ENCODE results near the gene RCCD1.

RCCD1 gene

DNA sequence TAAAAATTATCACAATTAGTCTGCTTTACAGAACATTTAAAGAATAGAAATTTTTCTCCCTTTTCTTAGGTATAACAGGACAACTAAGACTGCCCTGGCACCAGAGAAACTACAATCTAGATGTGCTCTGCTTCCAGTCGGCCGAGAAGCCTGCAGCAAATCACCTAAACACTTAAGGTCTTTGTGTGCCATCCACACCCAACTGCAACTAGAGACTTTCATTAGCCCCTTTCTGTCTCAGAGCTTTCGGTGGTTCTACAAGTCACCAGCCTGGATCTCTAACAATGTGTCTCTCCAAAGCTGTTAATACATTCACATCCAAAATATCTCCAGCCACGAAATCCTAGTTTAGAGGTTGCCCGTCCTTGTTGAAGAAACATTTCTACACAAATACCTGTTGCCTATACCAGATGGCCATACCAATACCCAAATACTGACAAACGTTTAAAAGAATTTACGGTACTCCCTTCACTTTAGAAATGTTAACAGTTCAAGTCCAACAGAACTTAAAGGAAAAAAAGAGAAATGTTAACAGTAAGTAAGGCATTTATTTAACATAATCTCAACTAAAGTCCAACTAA lies 33.0 kb downstream of the RCCD1 start:
- H3K9me3 ChIP-seq (ENCODE audit: control insufficient read depth, low read length), result no peaks in the 10 kb centered on the region
- H3K27me3 ChIP-seq (ENCODE audit: control insufficient read depth, insufficient read depth, low read length, poor library complexity, severe bottlenecking), result no peaks in the 10 kb centered on the region
- peaks cover 3% of the 10 kb centered on the region for H3K36me3 ChIP-seq (ENCODE audit: control insufficient read depth, insufficient read depth, low read length)
- no peak overlapping the region for H3K4me3 ChIP-seq (ENCODE audit: insufficient read depth, low read depth, low read length)
- H3K4me1 ChIP-seq (ENCODE audit: control insufficient read depth, insufficient read depth, low read length), result peaks cover 3% of the 10 kb centered on the region
- no peak overlapping the region for H3K27ac ChIP-seq (ENCODE audit: insufficient read depth, low read depth, low read length, poor library complexity, severe bottlenecking)
- WGBS, 2 experiments, result 89% methylated on average over 7 of the region's 7 CpGs

DNA sequence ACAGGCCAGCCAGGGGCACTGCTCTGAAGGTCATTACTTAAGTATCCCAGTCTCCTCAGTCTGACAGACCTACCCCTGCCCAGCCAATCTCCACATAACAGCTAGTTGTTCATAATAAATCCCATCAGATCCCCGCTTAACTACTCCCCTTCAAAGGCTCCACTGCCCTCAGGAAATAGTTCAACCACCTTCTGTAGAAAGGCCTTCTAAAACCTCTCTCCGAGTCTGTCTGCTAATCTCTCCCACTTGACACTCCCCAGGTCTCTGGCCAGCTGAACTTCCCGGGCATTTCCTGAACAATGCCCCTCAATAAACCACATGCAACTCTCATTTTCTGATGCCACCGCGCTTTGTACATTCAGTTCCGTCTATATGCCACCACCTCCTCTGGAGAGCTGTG lies 33.6 kb downstream of the RCCD1 start:
- WGBS, 2 experiments, result 87% methylated on average over 6 of the region's 6 CpGs
- Histone ChIP-seq H3K27me3 (ENCODE audit: control insufficient read depth, insufficient read depth, low read length, poor library complexity, severe bottlenecking) (no peaks in the 10 kb centered on the region), H3K4me1 (ENCODE audit: control insufficient read depth, insufficient read depth, low read length) (peaks cover 3% of the 10 kb centered on the region), H3K36me3 (ENCODE audit: control insufficient read depth, insufficient read depth, low read length) (no peaks in the 10 kb centered on the region), H3K4me3 (ENCODE audit: insufficient read depth, low read depth, low read length) (no peak overlapping the region), H3K9me3 (ENCODE audit: control insufficient read depth, low read length) (no peaks in the 10 kb centered on the region), H3K27ac (ENCODE audit: insufficient read depth, low read depth, low read length, poor library complexity, severe bottlenecking) (no peak overlapping the region)

DNA sequence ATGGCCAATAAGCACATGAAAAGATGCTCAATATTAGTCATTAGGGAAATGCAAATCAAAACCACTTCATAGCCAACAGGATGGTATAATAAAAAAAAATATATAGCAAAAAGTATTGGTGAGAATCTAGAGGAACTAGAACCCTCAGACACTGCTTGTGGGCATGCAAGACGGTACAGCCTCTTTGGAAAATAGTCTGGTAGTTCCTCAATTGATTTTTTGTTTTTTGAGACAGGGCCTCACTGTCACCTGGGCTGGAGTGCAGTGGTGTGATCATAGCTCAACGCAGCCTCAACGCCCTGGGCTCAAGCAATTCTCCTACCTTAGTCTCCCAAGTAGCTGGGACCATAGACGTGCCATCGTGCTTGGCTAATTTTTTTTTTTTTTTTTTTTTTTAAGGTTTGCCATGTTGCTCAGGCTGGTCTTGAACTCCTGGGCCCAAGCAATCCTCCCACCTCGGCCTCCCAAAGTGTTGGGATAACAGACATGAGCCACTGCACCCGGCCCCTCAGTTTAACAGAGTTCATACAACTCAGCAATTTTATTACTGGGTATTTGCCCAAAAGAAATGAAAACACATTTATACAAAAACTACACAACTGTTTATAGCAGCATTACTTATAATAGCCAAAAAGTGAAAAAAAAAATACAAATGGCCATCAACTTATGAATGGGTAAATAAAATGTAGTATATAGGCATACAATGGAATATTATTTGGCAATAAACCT lies 34.5 kb downstream of the RCCD1 start:
- no peak overlapping the region for H3K27ac ChIP-seq (ENCODE audit: insufficient read depth, low read depth, low read length, poor library complexity, severe bottlenecking)
- no peak overlapping the region for H3K4me3 ChIP-seq (ENCODE audit: insufficient read depth, low read depth, low read length)
- no peaks in the 10 kb centered on the region for H3K9me3 ChIP-seq (ENCODE audit: control insufficient read depth, low read length)
- WGBS, 2 experiments, result 89 to 90% methylated on average over 7 of the region's 7 CpGs
- H3K27me3 ChIP-seq (ENCODE audit: control insufficient read depth, insufficient read depth, low read length, poor library complexity, severe bottlenecking), result no peaks in the 10 kb centered on the region
- H3K4me1 ChIP-seq (ENCODE audit: control insufficient read depth, insufficient read depth, low read length), result peaks cover 3% of the 10 kb centered on the region
- no peaks in the 10 kb centered on the region for H3K36me3 ChIP-seq (ENCODE audit: control insufficient read depth, insufficient read depth, low read length)

DNA sequence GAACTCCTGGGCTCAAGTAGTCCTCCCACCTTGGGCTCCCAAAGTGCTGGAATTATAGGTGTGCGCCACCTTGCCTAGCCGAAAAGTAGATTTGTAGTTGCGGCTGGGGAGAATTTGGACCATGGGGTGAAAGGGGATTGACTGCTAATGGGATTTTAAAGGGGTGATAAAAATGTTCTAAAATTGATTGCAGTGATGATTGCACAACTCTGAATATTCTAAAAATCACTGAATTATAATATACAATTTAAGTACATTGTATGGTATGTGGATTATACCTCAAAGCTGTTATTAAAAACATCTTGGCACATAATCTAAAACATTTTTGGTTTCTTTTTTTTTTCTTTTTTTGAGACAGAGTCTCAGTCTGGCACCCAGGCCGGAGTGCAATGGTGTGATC lies 35.8 kb downstream of the RCCD1 start:
- H3K9me3 ChIP-seq (ENCODE audit: control insufficient read depth, low read length), result no peaks in the 10 kb centered on the region
- 89 to 92% methylated on average over 4 of the region's 4 CpGs for WGBS, 2 experiments
- no peak overlapping the region for H3K4me3 ChIP-seq (ENCODE audit: insufficient read depth, low read depth, low read length)
- H3K27me3 ChIP-seq (ENCODE audit: control insufficient read depth, insufficient read depth, low read length, poor library complexity, severe bottlenecking), result no peaks in the 10 kb centered on the region
- H3K27ac ChIP-seq (ENCODE audit: insufficient read depth, low read depth, low read length, poor library complexity, severe bottlenecking), result no peak overlapping the region
- no peaks in the 10 kb centered on the region for H3K36me3 ChIP-seq (ENCODE audit: control insufficient read depth, insufficient read depth, low read length)
- peaks cover 6% of the 10 kb centered on the region for H3K4me1 ChIP-seq (ENCODE audit: control insufficient read depth, insufficient read depth, low read length)

DNA sequence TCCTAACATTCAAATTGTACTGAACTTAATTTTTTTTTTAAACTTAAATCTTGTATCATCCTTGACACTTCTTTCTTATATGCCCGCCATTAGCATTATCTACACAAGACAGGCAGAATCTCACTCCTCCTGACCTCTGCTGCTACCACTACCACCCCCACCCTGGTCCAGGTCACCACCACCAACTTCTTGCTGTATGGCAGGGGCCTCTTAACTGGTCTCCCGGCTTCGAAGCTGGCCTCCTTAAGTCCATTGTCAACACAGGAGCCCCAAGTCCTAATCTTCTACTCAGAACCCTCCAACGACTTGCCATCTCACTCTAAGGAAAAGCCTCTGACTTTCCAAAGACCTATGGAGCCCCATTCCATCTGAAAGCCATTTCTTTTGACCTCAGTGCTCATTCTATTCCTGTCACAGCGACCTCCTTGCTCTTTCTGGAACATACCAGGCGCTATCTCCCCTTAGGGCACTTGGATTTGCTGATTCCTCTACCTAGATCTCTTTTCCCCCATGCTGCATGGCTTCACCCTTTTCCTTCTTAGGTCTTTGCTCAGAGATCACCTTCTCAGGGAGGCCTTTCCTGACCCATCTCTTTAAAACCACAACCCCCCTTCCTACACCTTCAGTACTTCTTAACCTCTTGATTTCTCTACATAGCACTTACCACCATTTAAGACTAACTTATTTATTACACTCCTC lies 37.1 kb downstream of the RCCD1 start:
- H3K9me3 ChIP-seq (ENCODE audit: control insufficient read depth, low read length), result no peaks in the 10 kb centered on the region
- peaks cover 9% of the 10 kb centered on the region for H3K4me1 ChIP-seq (ENCODE audit: control insufficient read depth, insufficient read depth, low read length)
- H3K27ac ChIP-seq (ENCODE audit: insufficient read depth, low read depth, low read length, poor library complexity, severe bottlenecking), result no peak overlapping the region
- H3K36me3 ChIP-seq (ENCODE audit: control insufficient read depth, insufficient read depth, low read length), result no peaks in the 10 kb centered on the region
- H3K27me3 ChIP-seq (ENCODE audit: control insufficient read depth, insufficient read depth, low read length, poor library complexity, severe bottlenecking), result no peaks in the 10 kb centered on the region
- WGBS, 2 experiments, result 89% methylated on average over 6 of the region's 6 CpGs
- no peak overlapping the region for H3K4me3 ChIP-seq (ENCODE audit: insufficient read depth, low read depth, low read length)

DNA sequence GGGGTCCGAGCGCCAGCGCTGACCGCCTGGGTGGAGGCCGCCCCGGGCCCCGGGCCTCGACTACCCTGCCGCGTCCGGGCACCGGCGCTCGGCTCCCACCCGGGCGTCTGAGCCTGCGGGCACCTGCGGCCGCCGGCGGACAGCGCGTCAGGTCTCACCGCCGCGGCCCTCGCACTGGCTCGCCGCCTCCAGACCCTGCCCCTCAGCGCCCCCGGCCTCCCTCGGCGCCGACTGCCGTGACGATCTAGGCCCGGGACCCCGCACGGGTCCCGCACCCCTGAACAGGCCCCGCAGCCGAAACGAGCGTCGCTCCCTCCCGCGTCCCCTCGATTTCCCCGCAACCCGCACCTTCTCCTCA lies 39.4 kb downstream of the RCCD1 start:
- Histone ChIP-seq H3K4me3 (ENCODE audit: insufficient read depth, low read depth, low read length) (peak overlapping the region; percentile 81), H3K27ac (ENCODE audit: insufficient read depth, low read depth, low read length, poor library complexity, severe bottlenecking) (no peak overlapping the region), H3K4me1 (ENCODE audit: control insufficient read depth, insufficient read depth, low read length) (peaks cover 6% of the 10 kb centered on the region), H3K36me3 (ENCODE audit: control insufficient read depth, insufficient read depth, low read length) (peaks cover 8% of the 10 kb centered on the region), H3K9me3 (ENCODE audit: control insufficient read depth, low read length) (no peaks in the 10 kb centered on the region), H3K27me3 (ENCODE audit: control insufficient read depth, insufficient read depth, low read length, poor library complexity, severe bottlenecking) (no peaks in the 10 kb centered on the region)
- WGBS, 2 experiments, result 0% methylated on average over 50 of the region's 50 CpGs

DNA sequence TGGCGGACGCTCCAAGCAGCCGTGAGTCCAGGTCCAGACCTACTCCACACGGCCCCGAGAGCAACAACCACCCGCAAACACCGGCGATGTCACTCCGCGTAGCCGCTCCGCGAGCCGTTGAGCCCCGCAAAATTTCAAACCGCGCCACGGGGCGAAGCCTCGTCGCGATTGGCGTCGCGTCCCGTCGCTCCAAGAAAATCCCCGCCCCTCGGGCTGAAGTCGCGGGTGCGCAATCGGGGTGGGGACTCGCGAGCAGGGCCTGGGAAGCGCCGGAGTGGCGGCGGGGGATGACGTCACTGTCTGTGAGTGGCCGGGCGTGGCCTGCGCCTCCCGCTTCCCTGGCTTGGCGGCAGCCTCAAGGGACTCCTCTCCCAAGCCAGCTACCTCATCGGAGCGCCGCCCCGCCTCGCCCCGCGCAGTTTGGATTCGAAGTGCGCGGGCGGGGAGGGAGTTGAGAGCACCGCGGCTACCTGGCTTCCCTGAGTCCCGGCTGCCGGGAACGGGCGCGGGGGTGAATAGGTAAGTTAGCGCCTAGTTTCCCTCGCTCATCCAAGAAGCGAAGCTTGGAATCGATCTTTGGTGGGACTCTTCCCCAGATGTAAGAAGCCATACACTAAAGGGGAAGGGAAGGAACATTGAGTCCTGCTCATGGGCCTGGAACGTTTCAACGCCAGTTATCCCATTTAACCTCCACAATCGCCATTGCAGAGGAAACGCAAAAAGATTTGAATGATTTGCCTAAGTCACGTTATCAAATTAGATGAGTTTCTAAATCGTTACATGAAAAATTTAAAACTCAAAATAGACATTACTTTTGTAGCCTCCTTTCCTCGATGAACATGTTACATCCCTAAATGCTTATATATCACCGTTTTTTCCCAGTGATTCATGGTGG lies 40.0 kb downstream of the RCCD1 start, which contains the start of gene PRC1:
Gene PRC1, minus strand, starts transcription at position 119 of the 895 bp plus-strand sequence. Its CDS starts 118 bp downstream, at position 1.
- H3K4me1 ChIP-seq (ENCODE audit: control insufficient read depth, insufficient read depth, low read length), result peaks cover 6% of the 10 kb centered on the region
- peak within 1 kb of the TSS; percentile 81 for H3K4me3 ChIP-seq (ENCODE audit: insufficient read depth, low read depth, low read length)
- WGBS, 2 experiments, result 0 to 1% methylated on average over 70 to 75 of the region's 75 CpGs
- H3K27me3 ChIP-seq (ENCODE audit: control insufficient read depth, insufficient read depth, low read length, poor library complexity, severe bottlenecking), result no peaks in the 10 kb centered on the region
- peak within 1 kb of the TSS; percentile 83 for H3K27ac ChIP-seq (ENCODE audit: insufficient read depth, low read depth, low read length, poor library complexity, severe bottlenecking)
- no peaks in the 10 kb centered on the region for H3K9me3 ChIP-seq (ENCODE audit: control insufficient read depth, low read length)
- peaks cover 11% of the 10 kb centered on the region for H3K36me3 ChIP-seq (ENCODE audit: control insufficient read depth, insufficient read depth, low read length)

DNA sequence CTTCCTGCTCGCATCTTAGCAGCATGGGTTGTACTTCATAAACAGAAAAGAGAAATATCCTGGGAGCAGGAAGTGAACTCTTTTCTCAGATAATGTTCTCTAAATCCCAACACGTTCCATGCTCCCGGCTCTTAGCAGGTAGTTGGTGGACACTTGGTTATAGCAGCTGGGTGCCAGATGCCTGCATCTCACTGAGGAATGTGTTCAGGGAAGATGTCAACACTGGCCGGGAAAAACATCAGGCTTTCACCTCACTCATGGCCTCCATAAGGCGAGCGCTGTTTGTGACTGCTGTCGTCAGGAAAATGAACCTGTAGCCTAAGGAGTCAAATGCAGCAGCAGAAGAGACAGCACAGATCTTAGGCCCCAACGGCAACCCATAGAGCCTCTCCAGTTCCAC lies 44.1 kb downstream of the RCCD1 start:
- WGBS, 2 experiments, result 92 to 95% methylated on average over 8 of the region's 8 CpGs
- H3K36me3 ChIP-seq (ENCODE audit: control insufficient read depth, insufficient read depth, low read length), result peaks cover 15% of the 10 kb centered on the region

DNA sequence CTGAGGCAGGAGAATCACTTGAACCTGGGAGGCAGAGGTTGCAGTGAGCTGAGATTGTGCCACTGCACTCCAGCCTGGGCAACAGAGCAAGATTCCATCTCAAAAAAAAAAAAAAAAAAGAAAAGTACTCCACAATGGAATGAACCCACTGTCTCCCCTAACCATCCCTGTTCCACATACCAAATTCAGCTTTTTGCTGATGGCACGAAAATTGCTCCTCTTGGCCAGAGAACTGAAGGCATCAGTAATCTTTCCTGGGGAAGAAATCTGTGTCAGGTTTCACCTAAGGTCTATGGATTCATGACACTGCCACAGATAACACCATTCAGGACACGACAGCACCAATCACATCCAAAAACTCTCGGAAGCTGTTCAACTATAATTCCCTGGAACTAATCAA lies 46.5 kb downstream of the RCCD1 start:
- Histone ChIP-seq H3K36me3 (ENCODE audit: control insufficient read depth, insufficient read depth, low read length) (peaks cover 30% of the 10 kb centered on the region), H3K4me3 (ENCODE audit: insufficient read depth, low read depth, low read length) (no peak overlapping the region), H3K4me1 (ENCODE audit: control insufficient read depth, insufficient read depth, low read length) (no peaks in the 10 kb centered on the region), H3K27me3 (ENCODE audit: control insufficient read depth, insufficient read depth, low read length, poor library complexity, severe bottlenecking) (no peaks in the 10 kb centered on the region), H3K9me3 (ENCODE audit: control insufficient read depth, low read length) (no peaks in the 10 kb centered on the region), H3K27ac (ENCODE audit: insufficient read depth, low read depth, low read length, poor library complexity, severe bottlenecking) (no peak overlapping the region)
- WGBS, 2 experiments, result 90 to 94% methylated on average over 3 of the region's 3 CpGs

More for the DNA sequence above, 44.1 kb downstream of the RCCD1 start:
- Histone ChIP-seq H3K4me3 (ENCODE audit: insufficient read depth, low read depth, low read length) (no peak overlapping the region), H3K9me3 (ENCODE audit: control insufficient read depth, low read length) (no peaks in the 10 kb centered on the region), H3K4me1 (ENCODE audit: control insufficient read depth, insufficient read depth, low read length) (peaks cover 6% of the 10 kb centered on the region), H3K27me3 (ENCODE audit: control insufficient read depth, insufficient read depth, low read length, poor library complexity, severe bottlenecking) (no peaks in the 10 kb centered on the region), H3K27ac (ENCODE audit: insufficient read depth, low read depth, low read length, poor library complexity, severe bottlenecking) (no peak overlapping the region)

All from ectodermal cell (in vitro differentiated cells).